Activated CD4-positive, alpha-beta T cell treated with anti-CD3 and anti-CD28 coated beads, Interleukin-2, amount 10 ng/mL, durations not matched to agents 7 days and 5 days (primary cell): Measurements from ENCODE around the gene ASNSD1. TPM values are rescaled to one million over a fixed set of nuclear protein-coding genes. Genes with fewer than 3 reads are reported as not detected.
"Not testable (repeated sequence)": the region's sequence is repeated elsewhere in the genome, so short reads cannot be mapped to it uniquely, and the experiment has no call there.

Experiments
- CTCF ChIA-PET: fragments of 350-600 bp; sonication (Branson Sonifier 250); formaldehyde crosslinking; loops from one replicate; lab custom pipeline; 2021; ENCODE audit warnings: antibody characterized with exemption; lab: Charles Lee
- POLR2A ChIA-PET: fragments of 350-600 bp; sonication (Branson Sonifier 250); formaldehyde crosslinking; loops from one replicate; lab custom pipeline; 2021; ENCODE audit warnings: antibody characterized with exemption; lab: Charles Lee
- DNase-seq: peaks from one replicate; pipeline ENCODE4 v3.0.0-alpha.2; 2020
- H3K27ac Mint-ChIP-seq: one replicate; pipeline ENCODE4 v1.8.0; 2021; ENCODE audit warnings: mild to moderate bottlenecking, moderate library complexity, mixed read lengths
- H3K27me3 Mint-ChIP-seq: one replicate; pipeline ENCODE4 v1.8.0; 2021; ENCODE audit warnings: mixed read lengths
- H3K36me3 Mint-ChIP-seq: one replicate; pipeline ENCODE4 v1.8.0; 2021; ENCODE audit warnings: low read depth, mixed read lengths
- H3K4me1 Mint-ChIP-seq: one replicate; pipeline ENCODE4 v1.8.0; 2021; ENCODE audit warnings: mixed read lengths
- H3K4me3 Mint-ChIP-seq: one replicate; pipeline ENCODE4 v1.8.0; 2021; ENCODE audit warnings: mild to moderate bottlenecking, moderate library complexity, mixed read lengths
- H3K9me3 Mint-ChIP-seq: one replicate; pipeline ENCODE4 v1.8.0; 2021; ENCODE audit warnings: mixed read lengths
- total RNA-seq, 2 experiments: library from RNA; stranded (reverse); gene quantifications; one replicate each; pipeline ENCODE4 v1.2.3, GENCODE V29; 2021

The ASNSD1 gene
- total RNA-seq, 2 experiments from 2014 or later = 34.8 to 40.3 TPM

- POLR2A ChIA-PET = no interaction called here
- no peak for DNase-seq
- H3K9me3 Mint-ChIP-seq = no peaks in the 10 kb centered on the region
- no peaks in the 10 kb centered on the region for H3K27me3 Mint-ChIP-seq
- H3K27ac Mint-ChIP-seq = no peak overlapping the region
- CTCF ChIA-PET = interaction anchor here (1.2 to 1.6 kb wide), 2 partner anchors 7 to 51 kb away, joined by 3 to 6 read pairs; no protein-coding TSS in a partner anchor
- H3K4me1 Mint-ChIP-seq = peaks cover 3% of the 10 kb centered on the region
- no peaks in the 10 kb centered on the region for H3K36me3 Mint-ChIP-seq
- no peak overlapping the region for H3K4me3 Mint-ChIP-seq
Observed at GRCh38 chr2:189629531-189630453, 31.5 kb upstream of the ASNSD1 start.

- Mint-ChIP-seq H3K4me1 (no peaks in the 10 kb centered on the region), H3K36me3 (no peaks in the 10 kb centered on the region), H3K27me3 (no peaks in the 10 kb centered on the region), H3K9me3 (no peaks in the 10 kb centered on the region), H3K27ac (no peak overlapping the region), H3K4me3 (no peak overlapping the region)
- ChIA-PET CTCF (no interaction called here), POLR2A (no interaction called here)
- no peak for DNase-seq
Observed at GRCh38 chr2:189631849-189632248, 29.4 kb upstream of the ASNSD1 start.

GRCh38 chr2:189633392-189633811, 27.9 kb upstream of the ASNSD1 start:
- no peaks in the 10 kb centered on the region for H3K9me3 Mint-ChIP-seq
- DNase-seq = peak; percentile 22
- peaks cover 4% of the 10 kb centered on the region for H3K4me1 Mint-ChIP-seq
- no peaks in the 10 kb centered on the region for H3K36me3 Mint-ChIP-seq
- CTCF ChIA-PET = no interaction called here
- no peaks in the 10 kb centered on the region for H3K27me3 Mint-ChIP-seq
- POLR2A ChIA-PET = no interaction called here
- H3K4me3 Mint-ChIP-seq = no peak overlapping the region
- H3K27ac Mint-ChIP-seq = no peak overlapping the region

- no peak for DNase-seq
- H3K27ac Mint-ChIP-seq = no peak overlapping the region
- H3K36me3 Mint-ChIP-seq = no peaks in the 10 kb centered on the region
- H3K9me3 Mint-ChIP-seq = peaks cover 3% of the 10 kb centered on the region
- no peak overlapping the region for H3K4me3 Mint-ChIP-seq
- no peaks in the 10 kb centered on the region for H3K27me3 Mint-ChIP-seq
- ChIA-PET POLR2A (no interaction called here), CTCF (interaction anchor here (1.0 kb wide), 1 partner anchor 16 kb away, joined by 3 read pairs; no protein-coding TSS in a partner anchor)
- H3K4me1 Mint-ChIP-seq = peaks cover 4% of the 10 kb centered on the region
Observed at GRCh38 chr2:189635353-189635752, 25.9 kb upstream of the ASNSD1 start.

DNA sequence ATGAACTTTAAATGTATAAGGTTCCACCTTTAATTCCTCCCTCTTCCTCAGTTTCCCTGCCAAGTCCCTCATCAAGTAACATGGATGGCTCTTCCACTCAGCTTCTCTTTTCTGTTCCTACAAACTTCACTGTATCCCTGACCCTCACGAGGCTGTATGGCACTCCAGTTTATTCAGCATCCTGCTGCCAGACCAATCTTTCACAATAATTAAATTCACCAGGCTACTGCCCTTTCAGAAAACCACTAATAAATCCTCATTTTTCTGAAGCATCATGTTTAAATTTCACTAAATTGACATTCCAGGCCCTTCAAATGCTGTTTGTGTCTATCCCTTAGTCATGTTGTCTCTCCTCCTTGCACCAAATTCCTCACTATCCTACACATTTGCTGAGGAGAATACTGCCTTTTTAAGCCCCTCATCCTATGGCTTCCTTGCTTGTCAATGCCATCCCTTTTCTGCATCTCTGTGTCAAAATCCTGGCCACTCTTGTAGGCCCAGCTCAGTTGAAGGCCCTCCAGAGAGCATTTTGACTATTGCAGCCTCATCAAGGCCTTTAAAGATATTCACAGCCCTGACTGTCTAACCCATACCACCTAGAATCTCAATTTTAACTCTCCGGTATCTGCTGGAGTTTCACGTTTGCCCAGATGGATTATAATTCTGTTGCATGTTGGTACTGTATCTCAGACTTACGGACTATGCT, 22.8 kb upstream of the ASNSD1 start:
- no peak for DNase-seq
- Mint-ChIP-seq H3K9me3 (peaks cover 3% of the 10 kb centered on the region), H3K27me3 (no peaks in the 10 kb centered on the region), H3K4me1 (peaks cover 6% of the 10 kb centered on the region), H3K27ac (no peak overlapping the region), H3K36me3 (peaks cover 2% of the 10 kb centered on the region), H3K4me3 (no peak overlapping the region)
- ChIA-PET CTCF (interaction anchor here (0.6 to 1.9 kb wide), 3 partner anchors 10 to 489 kb away, joined by 3 to 6 read pairs (median 5); no protein-coding TSS in a partner anchor), POLR2A (no interaction called here)

GRCh38 chr2:189639007-189639609, 22.2 kb upstream of the ASNSD1 start:
- POLR2A ChIA-PET = no interaction called here
- Mint-ChIP-seq H3K4me3 (no peak overlapping the region), H3K27ac (no peak overlapping the region), H3K4me1 (peaks cover 6% of the 10 kb centered on the region), H3K9me3 (peaks cover 3% of the 10 kb centered on the region), H3K27me3 (no peaks in the 10 kb centered on the region), H3K36me3 (peaks cover 2% of the 10 kb centered on the region)
- CTCF ChIA-PET = interaction anchor here (1.5 kb wide), 1 partner anchor 22 kb away, joined by 3 read pairs; no protein-coding TSS in a partner anchor
- DNase-seq = no peak

GRCh38 chr2:189641002-189641401, 20.3 kb upstream of the ASNSD1 start:
- Mint-ChIP-seq H3K27ac (no peak overlapping the region), H3K27me3 (no peaks in the 10 kb centered on the region), H3K9me3 (peaks cover 3% of the 10 kb centered on the region), H3K4me1 (peaks cover 6% of the 10 kb centered on the region), H3K36me3 (peaks cover 2% of the 10 kb centered on the region), H3K4me3 (no peak overlapping the region)
- no peak for DNase-seq
- ChIA-PET CTCF (no interaction called here), POLR2A (interaction anchor here (0.6 kb wide), 1 partner anchor 541 kb away, joined by 3 read pairs; no protein-coding TSS in a partner anchor)

- no peak for DNase-seq
- H3K27me3 Mint-ChIP-seq = no peaks in the 10 kb centered on the region
- ChIA-PET CTCF (no interaction called here), POLR2A (interaction anchor here (0.6 kb wide), 1 partner anchor 540 kb away, joined by 3 read pairs; no protein-coding TSS in a partner anchor)
- H3K4me1 Mint-ChIP-seq = peaks cover 6% of the 10 kb centered on the region
- peaks cover 2% of the 10 kb centered on the region for H3K36me3 Mint-ChIP-seq
- H3K27ac Mint-ChIP-seq = no peak overlapping the region
- peaks cover 3% of the 10 kb centered on the region for H3K9me3 Mint-ChIP-seq
- H3K4me3 Mint-ChIP-seq = no peak overlapping the region
Observed at GRCh38 chr2:189641590-189641989, 19.7 kb upstream of the ASNSD1 start.

GRCh38 chr2:189646521-189646920, 14.7 kb upstream of the ASNSD1 start:
- CTCF ChIA-PET = no interaction called here
- peaks cover 5% of the 10 kb centered on the region for H3K9me3 Mint-ChIP-seq
- POLR2A ChIA-PET = no interaction called here
- H3K4me1 Mint-ChIP-seq = no peaks in the 10 kb centered on the region
- H3K36me3 Mint-ChIP-seq = peaks cover 2% of the 10 kb centered on the region
- no peak overlapping the region for H3K27ac Mint-ChIP-seq
- no peak for DNase-seq
- H3K27me3 Mint-ChIP-seq = no peaks in the 10 kb centered on the region
- no peak overlapping the region for H3K4me3 Mint-ChIP-seq

DNA sequence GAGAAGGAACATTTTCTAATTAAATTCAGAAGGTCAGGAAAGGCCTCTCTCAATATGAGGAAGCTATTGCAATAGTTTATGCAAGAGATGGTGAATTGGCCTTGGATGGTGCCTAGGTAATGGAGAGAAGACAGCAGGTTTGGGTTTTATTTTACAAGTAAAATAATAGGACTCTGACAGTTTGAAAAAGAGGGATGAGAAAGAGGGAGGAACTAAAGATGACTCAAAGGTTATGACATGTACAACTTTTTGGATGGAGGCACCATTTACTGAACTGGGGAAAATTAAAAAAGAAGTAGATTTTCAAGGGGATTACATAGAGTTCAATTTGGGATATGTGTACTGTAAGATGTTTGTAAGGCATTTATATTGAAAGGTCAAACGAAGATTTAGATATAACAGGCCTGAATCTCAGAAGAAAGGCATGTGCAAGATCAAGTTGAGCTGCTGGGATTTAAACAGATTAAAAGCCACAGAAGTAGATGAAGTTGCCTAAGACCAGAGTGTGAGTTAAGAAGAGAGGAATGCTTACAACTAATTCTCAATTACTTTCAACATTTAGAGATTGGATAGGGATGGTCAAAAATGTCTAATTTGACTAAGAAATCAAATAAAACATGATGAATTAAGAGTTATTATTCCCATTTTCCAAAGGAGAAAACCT, 12.3 kb upstream of the ASNSD1 start:
- H3K27me3 Mint-ChIP-seq = no peaks in the 10 kb centered on the region
- DNase-seq = no peak
- peaks cover 11% of the 10 kb centered on the region for H3K9me3 Mint-ChIP-seq
- no peaks in the 10 kb centered on the region for H3K4me1 Mint-ChIP-seq
- ChIA-PET CTCF (no interaction called here), POLR2A (no interaction called here)
- H3K27ac Mint-ChIP-seq = no peak overlapping the region
- no peak overlapping the region for H3K4me3 Mint-ChIP-seq
- peaks cover 5% of the 10 kb centered on the region for H3K36me3 Mint-ChIP-seq

DNA sequence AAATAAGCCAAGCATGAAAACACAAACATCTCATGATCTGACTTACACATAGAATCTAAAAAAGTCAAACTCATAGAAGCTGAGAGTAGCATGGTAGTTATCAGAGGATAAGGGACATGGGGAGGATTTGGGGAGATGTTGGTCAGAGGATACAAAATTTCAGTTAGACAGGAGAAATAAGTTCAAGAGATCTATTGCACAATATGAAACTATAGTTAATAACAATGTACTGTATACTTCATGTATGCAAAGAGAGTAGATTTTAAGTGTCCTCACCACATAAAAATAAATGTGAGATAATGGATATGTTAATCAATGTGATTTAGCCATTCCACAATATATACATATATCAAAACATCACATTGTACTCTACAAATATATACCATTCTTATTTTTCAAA, 10.0 kb upstream of the ASNSD1 start:
- Mint-ChIP-seq H3K4me1 (peaks cover 5% of the 10 kb centered on the region), H3K9me3 (peaks cover 17% of the 10 kb centered on the region), H3K36me3 (peaks cover 5% of the 10 kb centered on the region), H3K27ac (no peak overlapping the region), H3K27me3 (no peaks in the 10 kb centered on the region), H3K4me3 (no peak overlapping the region)
- ChIA-PET CTCF (interaction anchor here (1.2 to 1.6 kb wide), 2 partner anchors 10 to 15 kb away, joined by 3 read pairs; no protein-coding TSS in a partner anchor), POLR2A (no interaction called here)
- no peak for DNase-seq

DNA sequence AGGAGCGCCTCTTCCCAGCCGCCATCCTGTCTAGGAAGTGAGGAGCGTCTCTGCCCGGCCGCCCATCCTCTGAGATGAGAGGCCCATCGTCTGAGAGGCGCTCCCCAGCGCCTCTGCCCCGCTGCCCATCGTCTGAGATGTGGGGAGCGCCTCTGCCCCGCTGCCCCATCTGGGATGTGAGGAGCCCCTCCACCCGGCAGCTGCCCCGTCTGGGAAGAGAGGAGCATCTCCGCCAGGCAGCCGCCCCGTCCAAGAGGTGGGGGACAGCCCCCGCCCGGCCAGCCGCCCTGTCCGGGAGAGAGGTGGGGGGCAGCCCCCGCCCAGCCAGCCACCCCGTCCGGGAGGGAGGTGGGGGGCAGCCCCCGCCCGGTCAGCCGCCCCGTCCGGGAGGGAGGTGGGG, 7.8 kb upstream of the ASNSD1 start:
- peaks cover 17% of the 10 kb centered on the region for H3K9me3 Mint-ChIP-seq
- CTCF ChIA-PET = not testable (repeated sequence)

More for the DNA sequence above, 7.8 kb upstream of the ASNSD1 start:
- H3K27me3 Mint-ChIP-seq, H3K4me3 Mint-ChIP-seq, DNase-seq, H3K27ac Mint-ChIP-seq, POLR2A ChIA-PET, H3K36me3 Mint-ChIP-seq: not testable (repeated sequence)
- peaks cover 23% of the 10 kb centered on the region for H3K4me1 Mint-ChIP-seq
